Adrenal gland (tissue), 5 donors: ENCODE results near the gene PPIA.

Source experiments
- CTCF ChIP-seq, 6 experiments: fragments of 450-650 bp in 4 of 6; fragments of 200-600 bp in 2 of 6; sonication (generic) in 1 of 6; IDR thresholded peaks; 1 replicate in 5 of 6; 2 replicates in 1 of 6; pipeline versions ENCODE4 v1.5.1 to v1.8.0; 2016 to 2021; ENCODE audit warnings: antibody characterized with exemption in 6 of 6, mild to moderate bottlenecking in 2 of 6, moderate library complexity in 1 of 6
- POLR2A ChIP-seq, 2 donors: fragments of 450-650 bp; IDR thresholded peaks; one replicate each; pipeline ENCODE4 v1.6.1; 2017; ENCODE audit warnings: antibody characterized with exemption in 2 of 2, mild to moderate bottlenecking in 2 of 2, moderate library complexity in 1 of 2
- donor health status: DM: no; HTN: no; CAD: no.

GRCh38 chr7:44748045-44748947, 48.2 kb upstream of the PPIA start, which contains the start of gene ZMIZ2:
- TF ChIP-seq CTCF (IDR thresholded peaks at IDR 0.05) (peak in 1 of 6 experiments; percentile 8), POLR2A (IDR thresholded peaks at IDR 0.05) (peak; percentile 63 to 73)
